ENCODE results near the gene NAGPA.

The NAGPA gene

DNA sequence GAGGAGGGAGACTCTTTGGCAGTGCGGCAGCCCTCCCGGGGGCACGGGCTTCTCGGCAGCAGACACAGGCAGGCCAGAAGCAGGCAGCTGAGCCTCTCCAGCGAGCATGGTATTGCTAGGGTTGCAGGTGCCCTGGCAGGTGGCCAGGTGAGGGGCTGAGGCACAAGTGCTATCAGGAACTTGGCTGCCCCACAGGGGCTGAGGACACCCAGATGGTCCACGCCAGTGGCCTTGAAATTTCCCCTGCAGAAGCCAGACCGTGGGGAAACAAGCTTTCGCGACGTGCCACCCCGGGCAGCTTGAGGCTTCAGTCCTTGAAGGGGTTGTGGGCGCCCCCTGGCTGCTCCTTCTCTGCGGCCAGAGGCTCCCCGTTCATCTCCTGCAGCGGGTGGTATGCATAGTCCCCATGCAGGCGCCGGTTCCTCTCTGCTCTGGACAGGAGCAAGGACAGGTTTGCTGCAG is 8.5 kb downstream of the NAGPA start:
- peak; percentile 77 for DNase-seq

DNA sequence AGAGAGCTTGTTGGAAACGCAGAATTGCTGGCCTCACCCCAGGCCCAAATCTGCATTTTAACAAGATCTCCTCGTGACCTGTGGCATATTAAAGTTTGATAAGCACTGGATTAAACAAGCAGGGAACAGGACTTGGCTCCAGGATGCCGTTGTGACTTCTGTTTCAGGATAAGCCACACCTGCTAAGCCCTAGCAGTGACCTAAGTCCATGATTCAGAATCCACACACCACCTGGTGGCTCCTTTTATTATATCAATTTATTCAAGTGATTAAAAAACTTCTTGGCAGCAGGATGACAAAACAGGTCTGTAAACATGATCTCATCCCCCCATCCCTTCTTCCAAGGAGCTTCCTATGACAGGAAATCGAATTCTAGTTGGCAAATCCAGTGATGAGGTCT is 9.1 kb downstream of the NAGPA start:
- DNase-seq = peak; percentile 57

DNA sequence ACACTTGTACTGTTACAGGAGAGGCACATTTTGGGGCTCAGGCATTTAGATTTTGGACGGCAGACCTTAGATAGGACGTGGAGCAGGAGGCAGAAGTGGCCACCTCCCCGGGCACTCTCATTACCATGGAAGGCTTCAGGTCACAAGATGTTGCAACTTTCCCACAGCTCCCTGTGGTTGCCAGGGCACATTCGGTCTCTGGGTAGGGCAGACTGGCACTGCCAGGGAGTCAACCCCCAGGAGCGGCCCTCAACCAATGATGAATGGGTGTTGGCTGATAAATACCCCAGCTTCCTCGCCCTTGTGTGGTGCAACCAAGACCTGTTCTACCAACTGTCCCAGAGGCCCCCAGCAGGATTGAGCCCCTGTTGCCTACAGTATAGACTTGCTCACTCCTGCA is 11.2 kb downstream of the NAGPA start:
- no peak for DNase-seq

DNA sequence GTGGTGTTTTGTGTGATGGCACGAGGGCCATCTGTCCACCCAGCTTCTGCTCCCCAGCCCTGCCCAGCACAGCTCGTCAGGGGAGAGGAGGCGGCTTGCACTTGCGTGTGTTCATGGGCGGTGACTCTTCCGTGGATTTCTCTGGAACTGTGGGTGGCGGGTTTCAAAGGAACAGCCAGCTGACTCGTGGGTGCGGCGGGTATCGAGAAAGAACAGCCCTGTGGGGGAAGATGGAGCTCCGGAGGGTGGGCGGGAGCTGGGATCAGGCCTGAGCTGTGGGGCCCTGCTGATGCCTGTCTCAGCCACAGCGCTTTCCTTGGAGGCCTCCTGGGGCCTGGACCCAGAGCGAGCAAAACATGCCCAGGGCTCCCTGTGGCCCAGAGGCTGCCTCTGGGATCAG is 13.2 kb downstream of the NAGPA start:
- no peak for DNase-seq

DNA sequence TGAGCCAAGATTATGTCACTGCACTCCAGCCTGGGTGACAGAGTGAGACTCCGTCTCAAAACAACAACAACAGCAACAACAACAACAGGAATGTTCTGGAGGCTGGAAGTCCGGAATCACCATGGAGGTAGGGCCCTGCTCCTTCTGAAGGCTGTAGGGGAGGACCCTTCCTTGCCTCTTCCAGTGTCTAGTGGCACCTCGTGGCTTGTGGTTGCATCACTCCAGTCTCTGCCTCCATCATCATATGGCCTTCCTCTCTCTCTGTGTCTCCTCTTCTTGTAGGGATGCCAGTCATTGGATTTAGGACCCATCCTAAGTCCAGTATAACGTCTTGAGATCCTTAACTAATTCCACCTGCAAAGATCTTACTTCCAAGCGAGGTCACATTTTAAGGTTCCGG is 14.0 kb downstream of the NAGPA start:
- no peak for DNase-seq

DNA sequence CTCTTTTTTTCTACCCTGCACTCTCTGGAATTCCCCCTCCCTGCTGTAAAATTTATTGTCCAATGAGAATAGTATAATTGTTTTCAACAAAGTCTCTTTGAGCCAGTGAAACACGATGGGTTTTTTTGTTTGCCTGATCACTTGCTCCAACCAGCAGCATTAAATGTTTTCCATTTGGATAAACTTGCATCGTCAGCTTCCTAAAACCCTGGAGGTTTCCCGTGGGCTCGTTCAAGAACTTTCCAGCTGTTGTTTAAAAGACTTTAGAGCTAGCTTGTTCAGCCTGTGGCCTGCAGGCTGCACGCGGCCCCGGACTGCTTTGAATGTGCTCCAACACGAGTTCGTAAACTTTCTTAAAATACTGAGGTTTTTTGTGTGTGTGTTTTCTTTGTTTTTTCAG is 14.9 kb downstream of the NAGPA start:
- DNase-seq = no peak

DNA sequence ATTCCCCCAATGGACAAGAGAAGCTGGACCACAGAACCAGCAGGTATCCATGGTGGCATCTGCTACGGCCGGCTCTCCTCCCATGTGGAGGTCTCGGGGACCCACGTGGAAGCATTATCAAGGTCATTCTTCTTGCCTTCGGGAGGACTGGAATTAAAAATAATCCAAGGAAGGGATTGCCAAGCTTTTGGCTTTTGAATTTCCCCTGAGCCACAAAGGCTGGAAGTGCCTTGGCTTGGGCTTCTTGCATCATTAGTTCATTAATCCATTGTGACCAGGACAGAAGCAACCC is 16.1 kb downstream of the NAGPA start:
- DNase-seq = no peak

DNA sequence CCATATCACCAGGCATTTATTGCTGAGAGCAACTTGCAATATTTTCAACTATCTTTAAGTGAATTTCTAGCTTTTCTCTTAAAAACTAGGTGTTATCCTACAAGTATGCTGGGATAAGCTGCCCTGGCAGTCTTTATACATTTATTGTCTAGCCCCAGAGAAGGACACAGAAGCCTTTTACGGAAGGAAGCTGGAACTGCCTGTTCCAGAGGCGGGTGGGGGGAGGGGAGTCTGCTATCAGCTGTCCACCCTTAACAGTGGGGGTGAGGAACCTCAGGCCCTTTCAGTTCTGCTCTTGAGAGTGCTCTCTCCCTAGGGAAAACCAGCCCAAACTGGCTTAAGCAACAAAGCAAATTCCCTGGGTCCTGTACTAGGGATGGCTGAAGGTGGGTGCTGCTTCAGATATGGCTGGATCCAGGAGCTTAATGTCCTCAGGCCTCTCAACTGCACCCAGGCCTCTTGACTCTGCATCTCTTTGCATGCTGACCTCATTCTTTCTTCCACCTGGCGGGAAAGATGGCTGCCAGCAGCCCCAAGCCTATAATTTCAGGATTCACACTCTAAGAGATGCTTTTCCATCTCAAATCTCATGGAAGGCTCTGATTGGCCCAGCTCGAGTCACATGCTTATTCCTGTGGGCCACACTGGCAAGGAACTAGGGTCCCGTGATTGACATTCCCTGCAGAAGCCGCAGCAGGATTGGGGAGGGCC is 16.6 kb downstream of the NAGPA start:
- no peak for DNase-seq

DNA sequence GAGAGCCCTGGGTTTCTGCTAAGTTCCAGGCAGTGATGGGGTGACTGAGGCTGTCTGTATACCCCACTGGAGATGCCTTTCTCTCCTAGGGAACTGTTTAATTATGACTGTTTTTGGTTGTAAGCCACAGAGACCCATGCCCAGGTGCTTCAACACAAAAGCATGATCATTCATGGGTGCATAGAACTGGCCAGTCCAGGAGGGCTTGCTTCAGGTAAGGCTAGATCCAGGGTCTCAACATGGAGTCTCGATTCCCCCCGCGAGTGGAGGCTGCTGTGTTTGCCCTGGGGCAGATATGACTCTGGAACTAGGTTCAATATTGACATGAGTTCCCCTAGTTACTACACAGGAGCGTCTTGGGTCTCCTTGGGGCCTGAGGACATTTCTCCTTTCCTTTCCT is 17.8 kb downstream of the NAGPA start:
- DNase-seq = no peak

DNA sequence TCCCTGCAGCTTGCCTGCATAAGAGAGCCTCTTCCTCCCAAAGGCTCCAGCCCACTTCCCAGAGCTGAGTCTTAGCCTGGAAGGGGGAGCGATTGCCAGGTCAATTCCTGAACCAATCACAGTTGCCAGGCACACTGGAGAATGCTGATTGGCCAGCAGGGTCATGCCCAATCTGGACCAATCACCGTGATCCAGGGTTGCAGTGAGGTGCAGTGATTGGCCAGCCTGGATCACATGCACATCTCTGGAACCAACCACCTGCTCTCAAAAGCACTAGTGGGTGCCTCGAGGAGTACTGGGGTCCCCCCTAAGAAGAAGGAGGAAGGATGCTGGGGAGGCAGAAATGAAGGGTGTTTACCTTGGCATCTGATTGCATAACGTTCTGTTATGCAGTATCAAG is 18.4 kb downstream of the NAGPA start:
- no peak for DNase-seq

DNA sequence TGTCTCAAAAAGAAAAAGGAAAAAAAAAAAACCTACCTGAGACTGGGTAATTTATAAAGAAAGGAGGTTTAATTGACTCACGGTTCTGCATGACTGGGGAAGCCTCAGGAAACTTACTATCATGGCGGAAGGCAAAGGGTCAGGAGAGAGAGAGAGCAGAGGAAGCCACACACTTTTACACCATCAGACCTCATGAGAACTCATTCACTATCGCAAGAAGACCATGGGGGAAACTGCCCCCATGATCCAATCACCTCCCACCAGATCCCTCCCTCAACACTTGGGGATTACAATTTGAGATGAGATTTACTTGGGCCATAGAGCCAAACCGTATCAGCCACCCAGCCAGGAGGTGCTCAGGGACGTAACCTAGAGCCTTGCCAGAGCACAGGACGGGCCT is 20.8 kb downstream of the NAGPA start:
- DNase-seq = no peak

DNA sequence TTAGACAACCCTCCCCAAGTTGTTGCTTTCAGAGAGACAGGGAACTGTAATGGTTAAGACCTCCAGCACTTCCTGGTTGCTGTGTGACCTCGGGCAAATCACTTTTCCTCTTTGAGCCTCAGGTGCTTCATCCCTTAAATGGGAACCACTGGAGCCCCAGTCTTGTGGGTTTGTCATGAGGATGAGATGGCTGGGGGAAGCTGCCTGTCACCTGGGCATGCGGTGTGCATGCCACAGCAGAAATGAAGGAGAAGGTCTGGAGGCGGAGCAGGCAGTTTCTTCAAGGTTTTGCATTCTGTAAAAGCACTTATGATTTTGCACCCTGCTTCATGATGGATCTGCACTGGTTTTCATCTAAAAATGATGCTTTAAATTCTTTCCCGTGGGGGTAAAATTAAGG is 22.1 kb downstream of the NAGPA start:
- DNase-seq = no peak

DNA sequence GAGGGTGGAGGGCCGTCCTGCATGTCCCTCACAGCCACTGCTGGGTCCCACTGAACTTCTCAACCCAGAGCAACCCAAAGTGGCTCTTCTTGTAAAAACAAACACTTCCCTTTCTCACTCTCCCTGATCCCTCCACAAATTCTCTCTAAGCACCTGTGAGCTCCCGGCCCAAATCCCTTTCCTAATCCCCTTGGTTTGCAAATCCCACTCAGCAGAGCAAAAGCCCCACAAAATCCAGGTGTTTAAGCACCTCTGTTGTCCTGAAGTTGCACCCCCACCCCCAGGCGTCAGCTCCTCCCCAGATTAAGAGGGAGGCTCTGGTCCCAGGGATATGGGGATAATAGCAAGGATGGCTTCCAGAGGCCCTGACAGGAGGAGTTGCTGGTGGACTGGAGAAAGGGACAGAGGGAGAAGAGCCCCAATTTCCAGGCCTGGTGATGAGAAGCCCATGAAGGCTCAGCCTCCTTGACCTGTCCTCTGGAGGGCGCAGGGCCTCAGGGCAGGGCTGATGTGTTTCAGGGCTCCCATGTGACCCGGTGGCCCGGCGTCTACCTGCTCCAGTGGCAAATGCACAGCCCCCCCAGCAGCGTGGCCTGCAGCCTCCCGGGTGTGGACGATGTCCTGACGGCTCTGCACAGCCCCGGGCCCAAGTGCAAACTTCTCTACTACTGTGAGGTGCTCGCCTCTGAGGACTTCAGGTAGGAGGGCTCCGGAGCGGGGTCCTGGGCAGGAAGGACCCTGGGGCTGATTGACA is 23.0 kb downstream of the NAGPA start:
- no peak for DNase-seq

DNA sequence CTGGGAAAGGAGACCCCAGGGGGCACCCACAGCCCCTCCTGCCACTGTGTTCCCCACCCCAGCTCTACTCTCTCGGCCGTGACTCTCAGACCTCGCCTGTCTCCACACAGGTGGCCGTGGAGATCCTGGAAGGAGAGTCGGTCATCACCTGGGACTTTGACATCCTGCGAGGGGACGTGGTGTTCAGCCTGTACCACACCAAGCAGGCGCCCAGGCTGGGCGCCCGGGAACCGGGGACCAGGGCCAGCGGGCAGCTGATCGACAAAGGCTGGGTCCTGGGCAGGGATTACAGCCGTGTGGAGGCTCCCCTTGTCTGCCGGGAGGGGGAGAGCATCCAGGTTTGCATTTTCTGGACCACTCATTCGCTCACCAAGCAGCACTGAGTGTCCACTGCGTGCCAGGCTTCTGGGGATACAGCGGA is 25.4 kb downstream of the NAGPA start:
- no peak for DNase-seq

DNA sequence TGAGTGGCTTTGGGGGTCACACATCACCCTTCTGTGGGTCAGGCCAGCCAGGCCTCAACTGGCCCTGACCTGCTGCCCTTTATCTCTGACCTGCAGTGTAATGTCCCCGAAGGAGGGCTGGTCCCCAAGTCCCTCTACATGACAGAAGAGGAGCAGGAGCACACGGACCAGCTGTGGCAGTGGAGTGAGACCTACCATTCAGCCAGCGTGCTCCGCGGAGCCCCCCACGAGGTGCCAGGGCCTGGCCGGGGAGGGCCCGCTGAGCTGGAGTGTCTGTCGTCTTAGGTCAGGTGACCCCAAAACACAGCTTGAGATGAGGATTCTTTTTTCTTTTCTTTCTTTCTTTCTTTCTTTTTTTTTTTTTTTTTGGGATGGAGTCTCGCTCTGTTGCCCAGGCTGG is 26.5 kb downstream of the NAGPA start:
- DNase-seq = no peak

DNA sequence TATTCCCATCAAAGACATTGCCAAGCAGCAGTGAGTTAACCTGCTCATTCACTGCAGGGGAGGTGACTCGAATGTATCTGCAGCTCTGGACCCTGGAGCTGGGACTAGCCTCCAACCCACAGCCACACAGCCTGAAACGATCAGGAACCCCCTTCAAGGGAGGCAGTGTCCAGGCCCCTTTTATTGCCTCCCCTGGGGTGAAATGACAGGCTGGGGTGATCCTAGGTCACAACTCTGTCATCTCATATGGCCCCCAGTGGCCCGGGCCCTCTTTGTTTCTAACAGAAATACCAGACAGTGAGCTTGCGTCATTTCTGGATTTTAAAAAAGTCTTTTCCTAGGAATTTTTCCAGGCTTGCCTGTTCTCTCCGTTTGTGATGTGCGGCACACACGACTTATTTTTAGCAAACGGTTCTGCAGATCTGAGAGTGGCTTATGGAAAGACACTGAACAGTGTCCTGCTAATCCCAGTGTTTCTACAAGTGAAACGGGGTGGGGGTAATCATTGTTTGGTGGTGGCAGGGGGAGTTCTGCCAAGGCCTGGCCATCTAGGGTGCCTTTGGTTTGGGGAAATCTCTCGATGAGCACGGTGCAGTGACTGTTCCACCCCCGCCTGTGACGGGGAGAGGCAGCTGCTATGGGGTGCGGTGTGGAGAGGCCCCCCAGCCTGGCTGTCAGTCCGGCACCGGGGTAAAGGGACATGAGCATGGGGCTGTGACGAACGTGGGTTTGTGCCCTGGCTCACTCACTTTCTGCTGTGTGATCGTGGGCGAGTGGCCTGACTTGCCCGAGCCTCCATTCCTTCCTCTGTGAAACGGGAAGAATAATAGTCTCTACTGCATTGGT is 27.2 kb downstream of the NAGPA start:
- no peak for DNase-seq

DNA sequence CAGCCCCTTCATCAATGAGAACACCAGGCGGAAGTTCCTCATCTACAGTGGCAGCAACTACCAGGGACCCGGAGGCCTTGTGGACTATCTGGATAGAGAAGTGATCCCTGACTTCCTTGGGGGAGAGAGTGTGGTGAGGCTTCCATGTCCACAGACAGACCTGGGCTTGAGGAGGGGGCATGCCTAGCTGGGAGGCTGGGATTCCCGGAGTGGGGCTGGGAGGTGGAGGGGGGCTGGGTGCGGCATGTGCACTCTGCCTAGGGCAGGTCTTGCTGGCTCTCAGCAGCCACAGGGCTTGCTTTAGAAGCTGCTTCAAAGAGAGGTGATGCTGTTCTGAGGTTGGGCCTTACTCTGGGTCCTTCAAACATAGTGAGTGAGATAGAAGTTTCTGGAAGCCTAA is 27.8 kb downstream of the NAGPA start:
- DNase-seq = no peak

DNA sequence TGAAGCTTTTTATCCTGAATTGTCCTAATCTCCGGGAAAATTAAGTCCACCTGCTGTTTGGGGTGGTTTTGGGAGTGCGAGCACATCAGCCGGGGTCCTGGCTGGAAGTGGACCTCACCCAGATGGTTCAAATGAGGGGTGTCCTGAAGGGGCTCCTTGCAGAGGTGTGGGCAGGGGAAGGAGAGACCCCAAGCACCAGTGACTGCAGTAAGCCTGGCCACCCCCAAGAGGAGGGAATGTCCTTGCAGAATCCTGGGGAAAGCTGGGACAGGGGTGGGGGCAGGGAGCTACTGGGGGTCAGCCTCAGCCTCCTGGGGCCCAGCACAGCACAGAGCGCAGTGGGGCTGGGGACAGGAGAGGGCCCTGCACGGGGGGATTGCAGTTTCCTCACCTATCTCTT is 29.4 kb downstream of the NAGPA start:
- no peak for DNase-seq

DNA sequence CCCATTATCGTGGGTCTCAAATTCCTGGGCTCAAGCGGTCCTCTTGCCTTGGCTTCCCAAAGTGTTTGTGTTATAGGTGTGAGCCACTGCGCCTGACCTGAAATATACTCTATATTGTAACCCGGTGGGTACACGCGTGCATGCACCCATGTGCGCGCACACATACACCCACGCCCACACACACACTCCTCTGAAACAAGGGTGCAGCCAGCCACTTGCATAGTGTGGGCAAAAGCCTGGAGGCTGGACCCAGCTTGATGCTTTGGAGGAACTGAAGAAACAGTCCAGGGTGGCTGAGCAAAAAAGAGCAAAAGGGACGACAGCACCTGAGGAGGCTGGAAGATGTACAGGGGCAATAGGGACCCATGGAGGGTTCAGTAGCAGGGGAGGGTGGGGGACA is 29.9 kb downstream of the NAGPA start:
- DNase-seq = no peak

DNA sequence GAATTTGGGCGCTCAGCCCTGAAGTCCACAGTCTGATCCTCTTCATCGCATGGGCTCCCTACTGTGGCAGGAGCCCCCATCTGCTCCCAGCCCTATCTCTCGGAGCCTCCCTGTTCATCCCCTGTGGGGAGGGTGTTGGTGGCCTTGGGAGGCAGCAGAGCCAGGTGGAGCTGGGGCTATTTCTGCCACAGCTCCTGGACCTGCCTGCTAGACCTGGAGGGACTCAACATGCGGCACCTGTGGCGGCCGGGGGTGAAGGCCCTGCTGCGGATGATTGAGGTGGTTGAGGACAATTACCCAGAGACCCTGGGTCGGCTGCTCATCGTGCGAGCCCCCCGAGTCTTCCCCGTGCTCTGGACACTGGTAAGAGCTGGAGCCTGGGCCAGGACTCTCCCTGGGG is 30.5 kb downstream of the NAGPA start:
- no peak for DNase-seq

DNA sequence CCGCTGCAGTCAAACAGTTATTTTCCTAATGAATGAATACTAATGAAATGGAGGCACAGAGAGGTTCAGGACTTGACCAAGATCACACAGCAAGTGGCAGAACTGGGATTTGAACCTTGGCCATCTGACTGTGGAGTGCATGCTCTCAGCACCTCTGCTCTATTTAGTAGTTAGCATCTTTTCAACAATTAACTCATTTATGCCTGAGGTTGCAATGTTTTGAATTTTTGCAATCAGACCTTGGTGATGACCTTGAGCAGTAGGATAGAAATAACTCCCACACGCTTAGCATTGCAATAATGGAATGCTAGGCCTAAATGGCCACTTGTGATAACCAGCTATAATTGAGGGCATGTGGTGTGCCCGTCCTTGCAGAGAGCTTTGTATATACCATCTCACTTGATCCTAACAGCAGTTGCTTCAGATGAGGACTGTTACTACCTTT is 31.0 kb downstream of the NAGPA start:
- no peak for DNase-seq

DNA sequence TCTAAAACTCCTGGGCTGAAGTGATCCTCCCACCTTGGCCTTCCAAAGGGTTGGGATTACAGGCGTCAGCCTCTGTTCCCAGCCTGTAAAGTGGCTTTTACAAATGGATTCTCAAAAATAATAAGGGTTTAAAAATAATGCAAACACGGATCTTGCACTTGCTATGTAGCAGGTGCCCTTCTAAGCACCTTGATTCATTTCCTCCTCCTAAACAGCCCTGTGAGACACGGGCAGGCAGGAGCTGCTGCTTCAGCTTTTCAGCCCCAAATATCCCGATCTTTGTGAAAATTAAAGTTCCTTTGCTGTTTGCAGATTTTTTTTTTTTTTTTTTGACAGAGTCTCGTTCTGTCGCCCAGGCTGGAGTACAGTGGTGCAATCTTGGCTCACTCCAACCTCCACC is 31.7 kb downstream of the NAGPA start:
- no peak for DNase-seq

DNA sequence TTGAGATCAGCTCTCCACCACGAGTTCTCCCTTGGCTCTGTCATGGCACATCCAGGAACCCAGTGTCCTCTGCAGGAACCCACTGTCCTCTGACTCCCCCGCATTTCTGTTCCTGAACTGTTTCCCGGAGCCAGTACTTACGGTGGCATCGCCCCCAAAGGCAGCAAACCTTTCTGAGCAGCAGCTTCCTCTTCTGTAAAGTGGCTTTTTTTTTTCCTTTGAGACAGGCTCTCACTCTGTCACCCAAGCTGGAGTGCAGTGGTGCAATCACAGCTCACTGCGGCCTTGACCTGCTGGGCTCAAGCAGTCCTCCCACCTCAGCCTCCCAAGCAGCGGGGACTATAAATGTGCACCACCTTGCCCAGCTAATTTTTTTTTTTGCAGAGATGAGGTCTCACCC is 32.2 kb downstream of the NAGPA start:
- DNase-seq = no peak

DNA sequence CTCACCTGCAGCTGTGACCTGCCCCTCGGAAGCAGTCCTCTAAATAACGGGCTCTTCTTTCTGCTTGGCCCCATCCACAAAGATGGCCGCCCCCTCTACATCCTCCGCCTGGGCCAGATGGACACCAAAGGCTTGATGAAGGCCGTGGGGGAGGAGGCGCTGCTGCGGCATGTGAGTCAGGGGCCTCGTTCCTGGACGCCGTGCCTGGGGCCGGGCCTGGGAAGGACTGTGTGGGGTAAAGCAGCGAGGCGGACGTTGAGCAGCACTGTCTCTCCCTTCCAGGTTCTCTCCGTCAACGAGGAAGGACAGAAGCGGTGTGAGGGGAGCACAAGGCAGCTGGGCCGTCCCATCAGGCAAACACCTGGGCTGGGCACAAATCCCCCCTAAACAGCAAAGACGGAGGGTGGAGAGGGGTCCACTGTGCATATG is 33.1 kb downstream of the NAGPA start:
- no peak for DNase-seq
